SKM-1 (cell line): ENCODE results near the gene TNRC6C.

Experiments used
- DNase-seq: peaks from one replicate; lab custom pipeline; 2025; ENCODE audit not compliant: unreplicated experiment; lab: John Stamatoyannopoulos, UW

Gene TNRC6C

DNA sequence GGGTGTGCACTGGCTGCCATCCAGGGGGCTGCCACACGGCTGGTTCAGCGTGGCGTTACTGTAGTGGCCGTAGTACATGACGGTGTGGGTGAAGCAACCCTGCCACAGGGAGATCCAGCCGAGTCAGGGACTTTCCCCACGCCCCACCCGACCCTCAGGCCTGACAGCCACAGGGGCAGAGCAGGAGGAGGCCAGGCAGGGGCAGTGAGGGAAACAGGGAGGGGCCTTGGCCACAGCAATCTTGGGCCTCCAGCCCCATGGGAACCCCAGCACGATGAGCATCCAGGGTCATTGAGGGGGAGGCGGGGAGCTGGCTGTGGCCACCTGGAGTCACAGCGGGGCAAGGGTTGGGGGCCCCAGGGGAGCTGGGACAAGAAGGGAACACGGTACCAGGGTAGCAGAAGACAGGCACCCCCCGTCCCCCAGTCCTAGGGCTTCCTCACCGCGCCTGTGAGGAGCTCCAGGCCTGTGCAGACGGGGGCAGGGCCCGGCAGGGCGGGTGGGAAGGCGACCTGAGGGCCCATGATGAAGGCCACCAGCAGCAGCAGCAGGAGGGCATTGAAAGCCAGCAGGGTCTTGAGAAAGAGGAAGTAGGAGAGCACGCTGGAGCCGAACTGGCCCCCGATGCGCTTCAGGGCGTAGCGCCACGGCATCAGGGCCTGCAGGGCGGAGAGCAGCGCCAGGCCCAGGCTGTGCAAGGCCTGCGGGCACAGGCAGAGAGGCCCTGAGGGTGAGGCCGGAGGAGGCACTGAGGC, 165.8 kb downstream of the TNRC6C start:
- DNase-seq: no peak

DNA sequence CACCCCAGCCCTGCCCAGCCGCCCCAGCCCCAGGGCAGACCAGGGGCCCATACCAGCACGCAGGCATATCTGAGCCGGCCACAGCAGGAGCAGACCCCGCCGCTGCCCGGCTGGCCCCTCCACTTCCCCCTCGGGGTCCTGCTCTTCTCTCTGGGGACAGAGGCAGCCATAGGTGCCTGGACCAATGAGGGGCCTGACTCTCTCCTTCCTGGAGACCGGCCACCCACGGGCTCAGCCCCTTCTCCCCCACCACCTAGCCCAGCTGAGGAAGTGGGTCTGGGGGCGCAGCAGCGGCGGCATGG, 166.3 kb downstream of the TNRC6C start:
- DNase-seq: no peak

DNA sequence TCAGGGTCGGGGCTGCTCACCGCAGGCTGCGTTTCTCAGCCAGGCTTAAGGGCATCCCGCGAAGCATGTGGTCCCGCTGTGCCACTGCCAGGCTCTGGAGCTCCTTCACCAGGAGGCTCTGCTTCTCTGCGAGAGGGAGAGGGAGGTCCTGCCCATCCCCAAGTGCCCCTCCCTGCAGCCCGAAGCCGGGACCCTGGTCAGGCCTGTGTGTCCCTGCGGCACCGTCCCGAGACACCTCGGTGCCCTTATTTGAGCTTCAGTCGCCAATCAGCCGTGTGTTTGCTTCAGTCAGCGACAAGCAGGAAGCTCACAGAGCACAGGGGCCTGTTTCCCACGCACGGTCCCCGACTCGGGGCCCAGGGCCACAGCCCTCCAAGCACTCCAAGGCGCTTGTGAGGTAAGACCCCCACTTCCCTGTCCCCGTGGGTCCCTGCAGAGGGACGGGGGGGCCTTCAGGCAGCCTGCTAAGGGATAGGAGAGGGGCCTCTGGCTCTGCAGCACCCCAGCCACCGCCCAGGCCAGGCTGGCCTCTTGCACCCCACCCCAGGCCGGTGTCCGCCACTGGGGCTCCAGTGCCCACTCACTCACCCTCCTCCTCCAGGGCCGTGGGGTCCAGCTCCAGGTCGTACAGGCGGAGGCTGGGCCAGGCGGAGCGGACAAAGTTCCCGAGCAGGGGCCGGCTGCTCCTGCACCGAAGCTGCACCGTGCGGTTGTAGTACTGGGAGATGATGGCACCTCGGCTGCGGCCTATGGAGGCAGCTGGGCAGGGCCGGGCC, 166.8 kb downstream of the TNRC6C start:
- no peak for DNase-seq

DNA sequence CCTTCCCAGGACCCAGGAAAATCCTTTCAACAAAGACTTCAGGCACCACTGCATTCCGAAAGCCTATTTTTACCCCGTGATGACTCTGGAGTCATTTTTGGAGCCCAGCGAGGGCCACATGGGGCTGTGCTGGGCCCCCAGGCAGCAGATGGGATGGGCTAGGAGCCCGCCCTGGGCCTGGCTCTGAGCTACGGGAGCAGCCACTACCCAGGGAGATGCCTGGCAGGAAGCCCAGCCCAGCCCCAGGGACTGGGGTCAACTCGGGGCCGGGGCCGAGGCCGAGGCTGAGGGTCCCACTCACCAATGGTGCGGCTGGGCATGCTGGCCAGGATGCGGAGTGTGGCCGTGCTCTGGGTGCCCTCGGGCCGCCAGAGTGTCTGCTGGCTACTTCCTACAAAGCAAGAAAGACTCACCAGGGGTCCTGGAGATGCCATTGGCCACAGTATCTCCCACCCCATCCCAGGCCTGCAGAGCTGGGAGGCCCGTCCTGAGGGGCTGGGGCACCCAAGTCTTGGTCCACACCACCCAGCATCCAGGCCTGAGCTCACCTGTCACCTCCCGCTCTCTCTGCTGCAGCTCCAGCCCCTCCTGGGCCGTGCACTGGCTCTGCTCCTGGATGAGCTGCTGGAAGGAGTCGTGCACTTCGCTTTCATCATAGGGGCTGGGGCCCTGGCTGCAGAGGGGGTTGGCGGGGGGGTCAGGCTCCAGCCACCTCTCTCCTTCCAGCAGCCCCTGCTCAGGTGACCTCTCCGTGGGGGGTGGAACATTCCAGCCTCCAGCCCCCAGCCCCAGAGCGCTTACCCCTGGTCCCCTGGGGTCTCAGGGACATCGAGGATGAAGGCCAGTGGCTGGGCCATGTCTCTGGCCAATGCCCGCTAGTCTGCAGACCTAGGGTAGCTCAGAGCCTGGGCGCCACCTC, 167.7 kb downstream of the TNRC6C start:
- DNase-seq: no peak

DNA sequence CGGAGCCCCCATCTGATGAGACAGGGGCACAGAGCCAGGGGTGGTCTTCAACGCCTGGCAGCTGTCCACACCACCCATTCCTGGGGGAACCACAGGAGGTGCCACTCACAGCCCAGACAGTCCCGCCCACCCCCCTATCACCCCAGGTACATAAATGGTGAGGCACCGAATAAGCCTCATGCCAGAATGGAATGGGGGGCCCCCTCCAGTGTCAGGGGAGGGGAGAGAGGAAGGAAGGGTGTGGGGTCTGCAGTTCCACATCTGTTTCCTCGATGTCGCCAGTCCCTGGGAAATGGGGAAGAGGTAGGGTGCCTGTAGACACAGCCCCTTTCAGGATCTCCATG, 168.4 kb downstream of the TNRC6C start:
- no peak for DNase-seq

DNA sequence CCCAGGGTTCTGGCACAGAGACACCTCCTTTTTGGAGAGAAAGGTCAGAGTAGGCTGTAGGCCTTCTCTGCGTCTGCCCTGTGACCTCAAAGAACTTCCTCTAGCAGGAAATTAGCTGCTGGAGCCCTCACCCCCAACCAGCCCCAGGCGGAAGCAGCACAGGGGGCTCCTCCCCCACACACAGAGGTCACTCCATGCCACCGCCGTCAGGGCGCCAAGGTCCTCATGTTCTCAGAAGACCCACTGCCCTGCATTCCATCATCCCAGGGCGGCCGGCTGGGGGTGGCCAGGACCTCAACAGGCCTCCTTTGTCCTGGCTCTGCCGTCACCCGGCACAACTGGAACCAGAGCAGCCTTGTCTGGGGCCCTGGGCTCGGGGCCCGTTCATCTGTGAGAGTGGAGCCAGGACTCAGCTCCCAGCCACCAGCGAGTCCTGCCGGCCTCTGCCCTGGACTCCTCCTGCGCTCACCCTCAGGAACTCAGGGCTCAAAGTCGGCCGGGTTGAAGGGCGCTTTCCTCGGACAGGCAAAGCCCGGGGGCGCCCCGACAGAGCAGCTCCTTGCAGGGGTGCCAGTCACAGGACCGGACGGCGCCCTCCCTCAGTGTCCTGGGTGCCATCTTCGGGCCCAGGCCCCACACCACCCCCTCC, 168.9 kb downstream of the TNRC6C start:
- DNase-seq: peak; percentile 86

DNA sequence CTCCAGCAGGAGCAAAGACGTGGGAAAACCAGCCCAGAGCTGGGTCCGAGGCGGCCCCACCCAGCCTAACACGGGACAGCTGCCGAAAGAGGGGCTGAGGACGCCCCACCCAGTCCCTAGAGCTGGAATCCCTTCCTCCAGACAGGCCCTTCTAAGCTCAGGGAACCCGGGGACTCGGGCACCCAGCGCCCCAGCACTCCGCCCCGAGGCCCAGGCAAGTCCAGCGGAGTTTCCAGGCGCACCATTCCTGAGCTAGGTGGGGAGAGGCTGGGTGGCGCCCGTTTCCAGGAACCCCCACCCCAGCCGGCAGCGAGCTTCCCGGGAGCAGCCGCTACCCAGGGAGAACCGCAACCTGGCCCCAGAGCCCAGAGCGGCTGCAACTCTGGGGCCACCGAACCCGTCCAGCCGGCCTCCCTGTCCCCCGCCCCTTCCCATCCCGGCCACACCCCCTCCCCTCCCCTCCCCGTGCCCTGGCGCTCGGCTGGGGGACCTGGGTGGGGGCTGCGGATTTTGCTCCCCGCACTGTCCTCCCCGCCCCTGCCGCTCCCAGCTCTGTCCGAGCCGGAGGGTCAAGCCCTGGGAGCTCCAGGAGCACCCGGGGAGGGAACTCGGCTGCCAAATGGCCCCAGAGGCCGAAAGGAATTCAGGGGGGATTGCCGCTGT, 169.5 kb downstream of the TNRC6C start:
- DNase-seq: no peak

DNA sequence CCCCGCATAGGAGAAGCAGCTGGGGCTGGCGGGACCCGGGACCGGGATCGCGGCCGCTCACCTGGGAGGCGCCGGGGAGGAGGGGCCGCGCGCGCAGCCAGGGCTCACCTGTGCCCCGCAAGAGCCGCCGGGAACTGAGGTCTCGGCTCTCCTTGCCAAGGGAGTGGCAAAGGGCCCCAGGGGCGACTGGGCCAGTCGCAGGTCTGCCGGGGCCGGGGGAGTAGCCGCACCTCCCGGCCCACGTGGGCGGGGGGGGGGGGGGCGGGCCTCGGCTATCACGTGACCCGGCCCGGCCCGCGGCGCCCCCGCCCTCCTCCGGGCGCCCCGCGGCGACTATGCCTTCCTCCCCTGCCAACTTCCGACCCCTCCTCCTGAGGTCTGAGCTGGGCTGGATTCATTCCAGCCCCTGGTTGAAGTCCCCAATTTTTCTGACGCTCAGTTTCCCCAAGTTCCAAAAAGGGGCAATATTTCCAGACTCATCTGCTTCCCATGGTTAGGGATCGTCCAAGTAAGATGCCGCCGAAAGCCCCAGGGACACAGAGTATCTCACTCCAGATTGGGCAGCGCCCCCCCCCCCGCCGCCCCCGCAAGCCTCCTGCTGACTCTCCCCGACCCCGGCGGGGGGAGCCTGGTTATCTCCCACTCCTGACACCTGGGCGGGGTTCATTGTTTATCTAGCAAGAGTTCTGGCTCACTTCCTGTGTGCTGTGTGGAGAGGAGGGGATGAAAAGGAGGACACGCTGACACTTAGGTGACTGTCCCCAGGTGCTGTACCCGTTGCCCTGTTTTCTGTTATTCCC, 170.2 kb downstream of the TNRC6C start, which contains the start of gene TMC6:
TSS of gene TMC6 (minus strand) at position 205 of the 800 bp plus-strand sequence. CDS start 1,923 bp downstream, outside the sequence.
- peak; percentile 73 for DNase-seq

DNA sequence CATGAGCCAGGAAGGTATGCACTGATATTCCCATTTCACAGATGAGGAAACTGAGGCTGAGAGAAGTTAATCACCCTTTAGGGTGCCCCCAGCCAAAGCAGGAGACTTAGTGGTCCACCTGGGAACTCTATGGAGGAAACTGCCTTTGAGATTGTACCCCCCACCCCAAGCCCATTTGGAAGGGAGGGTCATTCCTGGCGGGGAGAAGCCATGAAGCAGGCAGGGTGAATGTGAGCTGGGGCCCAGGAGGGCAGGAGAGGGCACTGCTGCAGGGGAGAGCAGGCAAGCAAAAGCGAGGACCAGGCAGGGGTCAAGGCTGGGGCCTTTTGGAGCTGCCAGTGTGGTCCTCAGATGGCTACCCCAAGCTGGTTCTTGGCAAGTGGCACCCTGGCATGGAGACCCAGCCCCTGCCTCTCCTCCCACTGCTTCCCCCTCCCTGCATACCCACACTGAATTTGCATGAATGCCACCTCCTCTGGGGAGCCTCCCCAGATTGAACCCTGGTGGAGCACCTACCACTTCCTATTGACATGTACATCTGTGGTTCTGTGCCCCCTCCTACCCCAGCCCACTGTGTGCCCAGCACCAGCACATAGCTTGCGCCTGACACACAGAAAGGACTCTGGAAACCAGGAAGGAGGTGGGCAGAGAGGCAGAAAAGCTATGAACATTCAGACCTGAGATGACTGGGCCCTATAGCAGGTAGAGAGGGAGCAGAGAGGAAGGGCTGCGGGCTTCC, 171.0 kb downstream of the TNRC6C start:
- DNase-seq: no peak

DNA sequence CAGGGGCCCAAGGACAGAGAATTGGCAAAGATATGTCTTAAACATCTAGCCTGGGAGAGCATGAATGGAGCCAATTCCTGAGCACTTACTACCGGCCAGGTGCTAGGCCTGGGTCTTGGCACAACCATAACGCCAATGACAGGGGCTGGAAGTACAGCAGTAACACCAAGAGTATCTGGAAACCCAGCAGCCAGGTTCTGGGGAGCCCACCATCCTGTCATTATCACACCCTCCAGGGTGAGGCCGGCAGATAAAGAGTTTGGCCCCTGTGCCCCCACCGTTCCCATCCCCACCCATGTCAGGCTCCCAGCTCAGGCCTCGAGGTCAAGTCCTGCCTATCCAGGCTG, 171.6 kb downstream of the TNRC6C start:
- DNase-seq: no peak

DNA sequence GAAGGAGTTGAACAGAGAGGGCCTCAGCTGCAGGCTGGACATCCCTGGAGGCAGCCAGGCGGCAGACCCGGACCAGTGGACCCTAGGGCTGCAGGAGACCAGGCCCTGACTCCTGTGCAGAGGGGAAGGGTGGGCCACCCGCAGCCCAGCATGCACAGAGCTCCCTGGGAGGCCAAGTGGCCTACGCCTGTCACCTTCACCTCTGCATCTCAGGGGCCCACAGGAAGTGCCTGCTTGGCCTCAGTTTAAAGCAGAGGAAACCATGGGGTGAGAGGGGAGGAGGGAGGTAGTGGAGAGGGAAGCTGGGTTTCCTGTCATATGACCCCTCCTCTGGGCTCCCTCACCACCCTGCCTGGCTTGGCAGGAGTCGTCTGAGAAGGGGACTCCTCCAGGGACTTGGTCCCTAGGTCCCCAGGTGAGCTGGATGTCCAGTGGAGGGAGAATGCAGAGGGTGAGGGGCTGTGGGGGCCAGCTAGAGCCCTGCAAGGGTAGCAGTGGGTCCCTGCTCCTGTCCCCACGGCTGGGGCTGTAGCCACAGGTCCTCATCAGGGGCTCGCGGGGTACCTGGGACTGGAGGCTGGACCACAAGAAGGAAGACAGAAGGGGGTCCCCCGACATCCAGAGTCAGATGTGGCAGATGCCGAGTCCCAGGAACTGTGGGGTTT, 172.1 kb downstream of the TNRC6C start, which contains the start of gene TMC8:
TSS of gene TMC8 (plus strand) at position 335 of the 665 bp plus-strand sequence. CDS start 818 bp downstream, outside the sequence.
- peak; percentile 93 for DNase-seq

DNA sequence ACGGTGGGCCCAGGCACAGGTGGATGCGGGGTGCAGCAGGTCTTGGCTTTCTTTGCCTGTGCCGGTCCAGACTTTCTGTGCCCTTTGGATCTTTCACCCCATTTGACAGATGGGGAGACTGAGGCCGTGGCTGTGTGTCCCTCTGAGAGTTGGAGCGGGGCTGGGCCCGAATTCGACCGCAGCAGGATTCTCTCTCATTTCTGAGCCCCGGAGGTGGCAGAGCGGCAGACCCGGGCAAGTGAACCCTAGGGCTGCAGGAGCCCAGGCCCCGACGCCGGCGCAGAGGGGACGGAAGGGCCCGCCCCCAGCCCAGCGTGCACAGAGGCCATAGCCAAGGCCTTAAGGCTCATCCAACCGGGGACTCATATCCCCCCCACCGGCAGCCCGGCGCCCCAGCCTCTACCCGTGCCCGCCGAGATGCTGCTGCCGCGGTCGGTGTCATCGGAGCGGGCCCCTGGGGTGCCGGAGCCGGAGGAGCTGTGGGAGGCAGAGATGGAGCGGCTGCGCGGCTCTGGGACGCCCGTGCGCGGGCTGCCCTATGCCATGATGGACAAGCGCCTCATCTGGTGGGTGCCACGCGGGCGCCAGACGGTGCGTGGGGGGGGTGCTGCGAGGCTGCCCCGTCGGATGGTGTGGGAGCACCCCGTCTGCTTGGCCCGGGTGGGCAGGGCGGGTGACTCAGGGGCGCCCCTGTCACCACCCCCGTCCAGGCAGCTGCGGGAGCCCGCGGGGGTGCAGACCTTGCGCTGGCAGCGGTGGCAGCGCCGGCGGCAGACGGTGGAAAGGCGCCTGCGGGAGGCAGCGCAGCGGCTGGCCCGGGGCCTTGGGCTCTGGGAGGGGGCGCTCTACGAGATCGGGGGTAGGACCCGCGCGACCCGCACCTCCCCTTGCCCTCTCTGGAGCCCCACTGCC, 172.9 kb downstream of the TNRC6C start:
- no peak for DNase-seq

DNA sequence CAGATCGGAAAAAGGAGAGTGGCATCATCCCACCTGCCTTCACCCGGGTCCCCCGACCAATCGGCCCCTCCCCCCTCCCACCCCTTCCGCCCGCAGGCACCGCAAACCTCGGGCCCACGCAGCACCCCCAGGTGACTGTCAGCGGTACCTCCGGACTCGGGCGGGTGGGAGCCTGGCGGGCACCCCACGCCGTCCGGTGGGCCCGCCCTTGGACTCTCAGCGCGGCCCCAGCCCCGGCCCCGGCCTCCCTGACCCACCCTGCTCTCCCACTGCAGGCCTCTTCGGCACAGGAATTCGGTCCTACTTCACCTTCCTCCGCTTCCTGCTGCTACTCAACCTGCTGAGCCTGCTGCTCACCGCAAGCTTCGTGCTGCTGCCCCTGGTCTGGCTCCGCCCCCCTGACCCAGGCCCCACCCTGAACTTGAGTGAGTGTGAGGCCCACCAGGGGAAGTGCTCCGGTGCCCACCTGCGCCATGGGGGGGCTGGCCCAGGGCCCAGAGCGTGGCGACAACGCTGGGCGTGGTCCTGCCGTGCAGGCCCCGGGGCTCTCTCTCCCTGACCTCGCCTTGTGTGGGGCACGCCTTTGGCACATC, 173.7 kb downstream of the TNRC6C start:
- DNase-seq: no peak

DNA sequence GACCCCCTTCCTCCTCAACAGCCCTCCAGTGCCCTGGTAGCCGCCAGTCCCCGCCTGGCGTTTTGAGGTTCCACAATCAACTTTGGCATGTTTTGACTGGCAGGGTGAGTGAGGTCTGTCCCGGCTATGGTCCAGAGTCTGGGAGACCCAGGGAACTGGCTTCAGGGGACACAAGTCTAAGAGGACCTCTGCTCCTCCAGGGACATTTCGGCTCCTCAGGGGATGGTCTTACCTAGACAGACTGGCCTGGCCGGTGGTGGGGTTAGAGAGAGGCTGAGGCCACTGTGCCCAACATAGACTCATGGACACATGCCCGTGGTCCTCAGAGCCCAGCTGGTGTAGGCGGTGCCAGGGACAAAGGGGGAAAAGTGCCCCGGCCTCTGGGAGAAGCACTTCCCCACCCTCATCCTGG, 174.3 kb downstream of the TNRC6C start:
- DNase-seq: no peak

DNA sequence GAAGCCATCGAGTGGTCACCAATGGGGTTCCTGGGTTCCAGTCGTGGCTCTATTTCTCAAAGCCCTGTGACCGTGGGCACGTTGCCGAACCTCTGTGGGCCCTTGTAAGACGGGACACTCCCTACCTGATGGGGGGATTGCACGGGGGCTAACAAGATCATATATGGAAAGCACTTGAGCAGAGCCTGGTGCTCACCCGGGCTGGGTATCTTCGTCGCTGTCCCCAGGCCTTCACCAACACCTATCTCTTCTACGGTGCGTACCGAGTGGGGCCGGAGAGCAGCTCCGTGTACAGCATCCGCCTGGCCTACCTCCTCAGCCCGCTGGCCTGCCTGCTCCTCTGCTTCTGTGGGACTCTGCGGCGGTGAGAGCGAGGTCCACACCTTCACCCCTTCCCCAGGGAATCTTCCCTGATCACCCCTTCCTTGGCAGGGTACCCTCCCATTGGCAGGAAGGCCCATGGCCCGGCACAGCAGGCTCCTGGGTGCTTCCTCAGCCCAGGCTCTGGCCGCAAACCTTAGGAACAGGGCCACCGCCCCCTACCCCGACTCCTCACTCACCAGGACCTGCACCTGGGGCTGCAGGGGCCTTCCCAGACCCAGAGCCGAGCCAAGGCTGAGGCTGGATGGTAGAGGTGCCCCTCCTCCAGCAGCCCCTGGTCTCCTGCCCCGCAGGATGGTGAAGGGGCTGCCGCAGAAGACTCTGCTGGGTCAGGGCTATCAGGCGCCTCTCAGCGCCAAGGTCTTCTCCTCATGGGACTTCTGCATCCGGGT, 174.9 kb downstream of the TNRC6C start:
- no peak for DNase-seq
